ENCODE measurements around the gene SLC7A8. TPM values are rescaled to one million over a fixed set of nuclear protein-coding genes. Genes with fewer than 3 reads are reported as not detected.

SLC7A8 gene
- total RNA-seq, 2 donors from 2014 or later: 119 to 143 TPM

- H3K27ac ChIP-seq: peak overlapping the region in 1 of 2 donors; percentile 77
Observed at GRCh38 chr14:23147676-23148075, 35.8 kb downstream of the SLC7A8 start.

GRCh38 chr14:23146980-23147379, 36.5 kb downstream of the SLC7A8 start:
- TF ChIP-seq CTCF (IDR thresholded peaks at IDR 0.05): no peak
- no peak for TF ChIP-seq POLR2A (IDR thresholded peaks at IDR 0.05)
- no peak for TF ChIP-seq POLR2AphosphoS5 (IDR thresholded peaks at IDR 0.05)
- Histone ChIP-seq H3K36me3 (no peaks in the 10 kb centered on the region), H3K27ac (peak overlapping the region; percentile 74 to 77), H3K27me3 (replicated peaks; ENCODE audit: insufficient read depth) (no peaks in the 10 kb centered on the region), H3K9me3 (no peaks in the 10 kb centered on the region), H3K4me3 (no peak overlapping the region), H3K4me1 (replicated peaks) (no peaks in the 10 kb centered on the region)
- whole genome bisulfite sequencing: 99% methylated on average over 4 of the region's 4 CpGs
- DNase-seq (ENCODE audit: low spot score): no peak
- intact Hi-C loops (cut with DNase I): no loop called here

More at GRCh38 chr14:23147676-23148075, 35.8 kb downstream of the SLC7A8 start:
- no peaks in the 10 kb centered on the region for H3K27me3 ChIP-seq (replicated peaks; ENCODE audit: insufficient read depth)
- 19% methylated on average over 1 of the region's 1 CpG for WGBS
- no peak overlapping the region for H3K4me3 ChIP-seq
- TF ChIP-seq CTCF (IDR thresholded peaks at IDR 0.05) (no peak), POLR2A (IDR thresholded peaks at IDR 0.05) (no peak), POLR2AphosphoS5 (IDR thresholded peaks at IDR 0.05) (peak; percentile 13)
- DNase-seq (ENCODE audit: low spot score): peak; percentile 37
- H3K36me3 ChIP-seq: no peaks in the 10 kb centered on the region
- no peaks in the 10 kb centered on the region for H3K9me3 ChIP-seq
- H3K4me1 ChIP-seq (replicated peaks): peaks cover 7% of the 10 kb centered on the region
- intact Hi-C loops (cut with DNase I): no loop called here

- H3K27ac ChIP-seq: peak overlapping the region; percentile 74 to 77
- intact Hi-C loops (cut with DNase I): no loop called here
- no peak for TF ChIP-seq POLR2AphosphoS5 (IDR thresholded peaks at IDR 0.05)
- no peak for TF ChIP-seq CTCF (IDR thresholded peaks at IDR 0.05)
- no peak for TF ChIP-seq POLR2A (IDR thresholded peaks at IDR 0.05)
- H3K4me3 ChIP-seq: no peak overlapping the region
- WGBS: 90% methylated on average over 2 of the region's 2 CpGs
- no peaks in the 10 kb centered on the region for H3K27me3 ChIP-seq (replicated peaks; ENCODE audit: insufficient read depth)
- H3K36me3 ChIP-seq: no peaks in the 10 kb centered on the region
- no peaks in the 10 kb centered on the region for H3K9me3 ChIP-seq
- DNase-seq (ENCODE audit: low spot score): no peak
- H3K4me1 ChIP-seq (replicated peaks): no peaks in the 10 kb centered on the region
Observed at GRCh38 chr14:23146351-23146910, 37.0 kb downstream of the SLC7A8 start.

- H3K4me1 ChIP-seq (replicated peaks): no peaks in the 10 kb centered on the region
- intact Hi-C loops (cut with DNase I): no loop called here
- no peaks in the 10 kb centered on the region for H3K9me3 ChIP-seq
- H3K27ac ChIP-seq: peak overlapping the region; percentile 74 to 77
- H3K36me3 ChIP-seq: peaks cover 0 to 2% of the 10 kb centered on the region in 2 donors
- 65% methylated on average over 4 of the region's 4 CpGs for WGBS
- DNase-seq (ENCODE audit: low spot score): peak; percentile 55
- TF ChIP-seq POLR2AphosphoS5 (IDR thresholded peaks at IDR 0.05): peak; percentile 80
- no peak for TF ChIP-seq CTCF (IDR thresholded peaks at IDR 0.05)
- H3K27me3 ChIP-seq (replicated peaks; ENCODE audit: insufficient read depth): no peaks in the 10 kb centered on the region
- no peak overlapping the region for H3K4me3 ChIP-seq
Observed at GRCh38 chr14:23145794-23146350, 37.6 kb downstream of the SLC7A8 start.

GRCh38 chr14:23143911-23144310, 39.5 kb downstream of the SLC7A8 start:
- no peak for DNase-seq (ENCODE audit: low spot score)
- peaks cover 3 to 13% of the 10 kb centered on the region in 2 donors for H3K36me3 ChIP-seq
- WGBS: 15% methylated on average over 1 of the region's 1 CpG
- TF ChIP-seq POLR2AphosphoS5 (IDR thresholded peaks at IDR 0.05) (no peak), CTCF (IDR thresholded peaks at IDR 0.05) (no peak), POLR2A (IDR thresholded peaks at IDR 0.05) (no peak)
- H3K9me3 ChIP-seq: no peaks in the 10 kb centered on the region
- no peaks in the 10 kb centered on the region for H3K27me3 ChIP-seq (replicated peaks; ENCODE audit: insufficient read depth)
- no peak overlapping the region for H3K4me3 ChIP-seq
- H3K4me1 ChIP-seq (replicated peaks): no peaks in the 10 kb centered on the region
- H3K27ac ChIP-seq: peak overlapping the region in 1 of 2 donors; percentile 47
- intact Hi-C loops (cut with DNase I): loop anchor here (5.0 kb wide), 1 partner anchor 38 kb away; the partner anchor contains the start of gene SLC7A8
